Prostate gland (tissue), 2 donors: ENCODE results near the gene CHPT1.

Experiments used
- CTCF ChIP-seq, 4 experiments: fragments of 200-600 bp in 2 of 4; fragments of 450-650 bp in 2 of 4; sonication (generic) in 2 of 4; IDR thresholded peaks; 1 replicate in 3 of 4; 2 replicates in 1 of 4; pipeline ENCODE4 v1.5.1; 2016 to 2019; ENCODE audit warnings: antibody characterized with exemption in 4 of 4, mild to moderate bottlenecking in 2 of 4, moderate library complexity in 2 of 4
- POLR2A ChIP-seq: fragments of 450-650 bp; IDR thresholded peaks from one replicate; pipeline ENCODE4 v1.6.1; 2016; ENCODE audit warnings: antibody characterized with exemption, mild to moderate bottlenecking
- POLR2AphosphoS5 ChIP-seq: sonication (generic); formaldehyde crosslinking; IDR thresholded peaks from one replicate; pipeline ENCODE4 v1.6.1; 2017; ENCODE audit warnings: antibody characterized with exemption

- TF ChIP-seq POLR2AphosphoS5 (peak; percentile 75), POLR2A (no peak), CTCF (IDR thresholded peaks at IDR 0.05) (peak; percentile 94 to 98 (median 96))
Measured at GRCh38 chr12:101773650-101774162, 76.3 kb downstream of the CHPT1 start.
